SK-N-DZ (cell line): ENCODE data around the gene AOAH. TPM values are rescaled to one million over a fixed set of nuclear protein-coding genes. Genes with fewer than 3 reads are reported as not detected.
A peak's percentile ranks its signal among the peaks of the same experiment; 100 is the strongest.

Source experiments
- DNase-seq: peaks from one replicate; pipeline ENCODE4 v3.0.0-alpha.2; 2015; ENCODE audit warnings: low spot score
- polyA plus RNA-seq, 2 experiments: library from polyadenylated mRNA; depleted of rRNA; stranded (reverse); fragments of >200 nt; gene quantifications; 2 replicates each; pipeline ENCODE4 v1.2.3, GENCODE V29; 2014

The AOAH gene, protein sequence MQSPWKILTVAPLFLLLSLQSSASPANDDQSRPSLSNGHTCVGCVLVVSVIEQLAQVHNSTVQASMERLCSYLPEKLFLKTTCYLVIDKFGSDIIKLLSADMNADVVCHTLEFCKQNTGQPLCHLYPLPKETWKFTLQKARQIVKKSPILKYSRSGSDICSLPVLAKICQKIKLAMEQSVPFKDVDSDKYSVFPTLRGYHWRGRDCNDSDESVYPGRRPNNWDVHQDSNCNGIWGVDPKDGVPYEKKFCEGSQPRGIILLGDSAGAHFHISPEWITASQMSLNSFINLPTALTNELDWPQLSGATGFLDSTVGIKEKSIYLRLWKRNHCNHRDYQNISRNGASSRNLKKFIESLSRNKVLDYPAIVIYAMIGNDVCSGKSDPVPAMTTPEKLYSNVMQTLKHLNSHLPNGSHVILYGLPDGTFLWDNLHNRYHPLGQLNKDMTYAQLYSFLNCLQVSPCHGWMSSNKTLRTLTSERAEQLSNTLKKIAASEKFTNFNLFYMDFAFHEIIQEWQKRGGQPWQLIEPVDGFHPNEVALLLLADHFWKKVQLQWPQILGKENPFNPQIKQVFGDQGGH
- polyA plus RNA-seq (2014; cell fraction: cytosol; rRNA removed) = 0.06 and 0.43 TPM in 2 replicates
- polyA plus RNA-seq (2014; cell fraction: nucleus; rRNA removed) = 0.23 and 0.56 TPM in 2 replicates

DNA sequence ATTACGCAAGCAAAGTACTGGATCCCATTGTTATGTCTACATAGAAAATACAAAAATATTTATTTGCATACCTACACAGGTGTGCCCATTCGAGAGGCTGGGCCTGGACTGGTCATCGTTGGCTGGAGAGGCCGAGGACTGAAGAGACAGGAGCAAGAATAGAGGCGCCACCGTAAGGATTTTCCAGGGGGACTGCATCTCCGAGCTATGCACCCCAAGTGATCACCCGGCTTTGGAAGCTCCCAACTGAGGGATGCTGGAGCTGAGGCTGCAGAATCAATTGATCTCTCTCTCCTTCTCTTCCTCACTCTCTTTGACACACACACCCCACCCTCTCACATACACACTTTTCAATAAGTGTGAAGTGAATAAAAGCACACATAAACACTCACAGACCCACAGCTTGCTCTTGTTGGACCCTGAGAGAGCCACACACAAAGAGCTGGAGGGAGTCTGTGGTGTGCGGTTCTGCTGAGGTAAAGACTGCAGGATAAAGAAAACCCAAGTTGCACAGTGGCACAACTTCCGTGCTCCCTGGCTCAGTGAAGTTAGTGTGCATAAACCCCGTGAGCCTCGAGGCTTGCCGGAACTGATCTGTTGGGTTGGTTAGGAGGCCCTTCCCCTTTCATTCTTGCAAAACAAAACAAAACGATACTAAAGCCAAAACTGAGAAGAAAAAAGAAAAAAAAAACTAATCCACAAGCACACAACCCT is at the start of gene AOAH:
Gene AOAH, minus strand, starts transcription at position 544 of the 714 bp plus-strand sequence. Its CDS starts 346 bp downstream, at position 198.
- no peak for DNase-seq

DNA sequence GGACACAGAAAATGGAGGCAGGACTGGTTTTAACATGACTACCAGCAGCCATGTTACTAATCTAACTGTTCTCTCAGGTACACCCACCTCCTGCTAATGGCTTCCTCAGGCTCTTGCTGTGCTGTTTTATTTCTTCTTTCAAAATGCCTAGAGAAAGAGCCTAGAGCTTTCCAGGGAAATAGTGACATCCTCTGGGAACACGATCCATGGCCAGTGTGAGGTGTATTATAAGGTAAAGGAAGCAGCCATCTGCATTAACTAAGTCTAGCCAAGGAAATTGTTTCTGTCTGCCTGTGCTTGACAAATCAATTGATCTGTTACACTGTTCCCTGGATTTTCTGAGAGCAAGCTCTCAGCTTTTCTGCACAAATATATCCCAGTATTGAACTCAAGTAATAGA is 42.2 kb upstream of the AOAH start:
- no peak for DNase-seq

DNA sequence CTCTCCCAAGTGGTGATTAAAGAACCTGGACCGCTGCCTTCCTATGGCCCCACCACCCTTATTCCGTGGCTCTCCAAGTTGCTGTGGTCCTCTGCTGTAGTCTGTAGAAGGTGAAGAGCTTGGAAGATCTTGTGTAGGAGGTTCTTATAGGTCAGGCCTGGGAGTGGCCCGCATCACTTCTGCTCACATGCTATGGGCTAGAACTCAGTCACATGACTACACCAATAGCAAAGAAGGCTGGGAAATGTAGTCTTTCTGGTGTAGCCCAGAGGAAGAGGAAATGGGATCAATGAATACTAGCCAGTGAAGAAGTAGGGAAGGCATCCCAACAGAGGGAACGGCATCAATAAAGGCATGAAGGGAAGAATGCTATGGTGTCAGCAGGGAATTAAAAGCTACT is 41.3 kb upstream of the AOAH start:
- no peak for DNase-seq

DNA sequence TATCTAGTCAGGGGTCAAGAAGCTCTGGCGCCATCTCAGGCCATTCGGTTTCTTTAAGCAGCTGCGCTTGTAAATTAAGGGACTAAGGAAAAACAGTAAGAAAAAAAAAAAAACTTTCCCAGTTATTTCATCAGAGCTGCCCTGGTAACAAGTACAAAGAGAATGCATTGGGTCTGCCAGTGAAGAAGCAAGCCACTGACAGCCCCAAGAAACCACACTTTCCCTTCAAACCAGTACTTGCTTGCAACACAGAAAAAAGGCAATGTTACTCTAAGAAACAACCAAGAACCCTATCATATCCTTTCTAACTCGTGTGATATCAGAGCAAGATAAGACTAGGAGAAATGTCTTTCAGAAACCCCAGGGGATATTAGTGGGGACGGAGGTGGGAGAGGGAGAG is 40.6 kb upstream of the AOAH start:
- no peak for DNase-seq

DNA sequence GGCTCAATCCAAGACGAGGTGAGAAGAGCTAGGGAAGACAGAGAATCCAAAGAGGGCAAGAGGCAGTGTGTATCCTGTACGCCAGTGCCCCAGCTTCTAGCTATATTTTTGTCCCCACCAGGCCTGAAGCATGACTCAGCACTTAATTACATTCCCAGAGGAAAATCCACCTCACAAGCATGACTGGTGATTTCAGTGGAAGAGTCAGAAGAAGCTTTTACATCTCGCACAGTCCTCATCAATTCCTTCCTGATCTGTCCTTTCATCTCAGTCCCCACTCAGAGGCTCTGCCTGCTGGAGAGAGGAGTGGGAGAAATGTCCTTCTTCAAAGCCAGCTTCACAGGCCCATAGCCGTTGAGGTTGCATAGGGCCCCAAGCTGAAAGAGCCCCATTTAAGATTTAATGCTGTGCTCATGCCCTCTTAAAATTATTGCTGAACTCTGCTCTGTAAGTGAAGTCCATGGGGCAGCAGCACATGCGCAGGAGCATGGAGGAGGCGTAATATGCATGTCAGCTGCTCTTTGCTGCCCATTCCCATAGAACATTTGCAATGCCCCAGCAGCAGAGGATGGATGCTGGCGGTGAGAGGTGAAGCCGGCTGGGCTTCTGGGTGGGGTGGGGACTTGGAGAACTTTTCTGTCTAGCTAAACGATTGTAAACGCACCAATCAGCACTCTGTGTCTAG is 39.0 kb upstream of the AOAH start:
- peak; percentile 45 for DNase-seq

DNA sequence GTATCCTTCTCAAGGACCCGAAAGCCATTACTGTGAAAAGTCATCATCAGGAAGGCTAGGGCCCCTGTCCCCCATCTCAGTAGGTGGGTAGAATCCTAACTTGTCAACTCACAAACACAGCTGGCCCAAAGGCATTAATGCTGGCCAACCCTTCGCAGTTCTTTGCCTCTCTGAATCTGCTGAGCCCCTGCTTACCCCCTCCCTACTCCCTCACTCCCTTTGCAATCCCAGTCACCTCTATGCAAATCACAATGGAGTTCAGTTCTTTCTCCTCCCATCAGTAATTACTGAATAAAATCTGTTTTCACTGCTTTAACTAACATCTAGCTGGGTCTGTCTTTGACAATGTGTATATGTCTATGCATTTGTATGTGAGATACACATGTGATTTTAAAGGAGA is 38.1 kb upstream of the AOAH start:
- DNase-seq = no peak

DNA sequence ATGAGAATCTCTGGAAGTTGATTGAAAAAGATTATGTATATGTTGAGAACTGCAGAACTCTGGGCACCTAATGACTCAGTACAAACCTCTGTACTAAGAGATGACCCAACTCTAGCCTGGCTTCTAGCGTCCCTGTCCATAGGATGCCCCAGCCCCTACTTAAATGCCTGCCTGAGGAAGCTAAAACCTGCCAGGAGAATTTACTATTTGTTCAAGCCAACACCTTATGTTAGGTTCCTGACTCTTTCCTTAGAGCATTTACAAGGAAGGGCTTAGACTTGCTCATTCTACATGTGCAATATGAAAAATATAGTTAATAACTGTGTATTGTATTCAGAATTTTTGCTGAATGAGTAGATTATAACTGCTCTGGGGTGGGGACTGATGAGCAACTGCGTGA is 37.5 kb upstream of the AOAH start:
- DNase-seq = no peak

DNA sequence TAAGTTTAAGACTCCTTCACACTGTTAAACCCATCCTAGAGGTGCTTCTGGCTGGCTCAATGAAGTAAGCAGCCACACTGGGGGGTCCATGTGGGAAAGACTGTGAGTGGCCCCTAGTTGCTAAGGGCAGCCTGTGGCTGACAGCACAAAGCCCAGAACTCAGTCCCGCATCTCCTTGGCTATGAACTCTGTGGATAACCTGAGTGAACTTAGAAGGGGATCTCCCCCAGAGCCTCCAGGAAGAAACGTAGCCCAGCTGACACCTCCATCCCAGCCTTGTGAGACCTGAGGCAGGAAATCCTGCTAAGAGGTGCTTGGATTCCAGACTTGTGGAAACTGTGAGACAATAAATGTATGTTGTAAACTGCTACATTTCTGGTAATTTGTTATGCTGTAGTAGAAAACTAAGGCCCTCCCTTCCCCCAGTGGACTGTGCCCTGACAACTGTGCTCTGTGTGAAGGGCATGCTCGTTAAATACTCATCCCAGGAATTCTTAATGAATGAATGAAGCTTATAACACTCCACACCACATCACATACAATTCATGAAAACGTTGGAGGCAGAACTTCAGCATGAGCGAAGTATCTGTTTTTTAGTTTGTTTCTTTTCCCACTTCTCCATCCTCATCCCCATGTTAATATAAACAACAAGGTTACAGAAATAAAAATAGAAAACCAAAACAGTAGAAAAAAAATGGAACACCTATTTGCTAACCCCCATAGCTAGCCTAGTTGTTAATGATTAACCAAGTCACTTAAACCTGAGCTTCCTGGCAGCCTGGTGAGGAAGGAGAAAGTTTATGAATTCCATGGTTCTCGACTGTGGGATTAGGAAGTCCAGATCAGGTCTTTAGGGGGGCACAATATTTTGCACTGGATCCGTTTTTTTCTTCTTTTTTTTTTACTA is 36.8 kb upstream of the AOAH start:
- DNase-seq = no peak

DNA sequence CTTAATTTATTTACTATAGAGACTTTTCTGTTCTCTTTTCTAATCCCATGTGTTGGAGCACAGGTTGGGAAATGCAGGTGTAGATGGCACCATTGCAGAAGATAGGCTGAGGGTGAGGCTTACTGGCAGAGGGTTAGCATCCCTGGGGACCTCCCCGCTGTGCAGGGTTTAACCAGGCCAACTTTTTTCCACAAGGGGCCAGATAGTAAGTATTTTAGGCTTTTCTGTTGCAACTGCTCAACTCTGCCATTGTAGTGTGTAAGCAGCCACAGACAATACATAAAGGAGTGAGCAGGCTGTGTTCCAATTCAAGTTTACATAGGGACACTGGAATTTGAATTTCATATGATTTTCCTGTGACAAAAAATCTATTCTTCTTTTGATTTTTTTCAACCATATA is 34.6 kb upstream of the AOAH start:
- DNase-seq = no peak

DNA sequence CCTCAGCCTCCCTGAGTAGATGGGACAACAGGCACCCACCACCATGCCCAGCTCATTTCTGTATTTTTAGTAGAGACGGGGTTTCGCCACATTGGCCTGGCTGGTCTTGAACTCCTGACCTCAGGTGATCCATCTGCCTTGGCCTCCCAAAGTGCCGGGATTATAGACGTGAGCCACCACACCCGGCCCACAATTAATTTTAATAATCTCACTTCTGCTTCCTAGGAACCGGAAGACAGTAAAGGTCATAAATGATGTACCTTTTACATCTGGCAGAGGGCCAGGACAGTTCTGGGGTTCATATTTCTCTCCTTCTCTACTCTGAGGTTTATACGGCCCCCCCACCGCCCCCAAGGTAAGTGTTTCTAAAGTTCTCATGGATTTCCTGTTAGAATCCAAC is 31.2 kb upstream of the AOAH start:
- no peak for DNase-seq

DNA sequence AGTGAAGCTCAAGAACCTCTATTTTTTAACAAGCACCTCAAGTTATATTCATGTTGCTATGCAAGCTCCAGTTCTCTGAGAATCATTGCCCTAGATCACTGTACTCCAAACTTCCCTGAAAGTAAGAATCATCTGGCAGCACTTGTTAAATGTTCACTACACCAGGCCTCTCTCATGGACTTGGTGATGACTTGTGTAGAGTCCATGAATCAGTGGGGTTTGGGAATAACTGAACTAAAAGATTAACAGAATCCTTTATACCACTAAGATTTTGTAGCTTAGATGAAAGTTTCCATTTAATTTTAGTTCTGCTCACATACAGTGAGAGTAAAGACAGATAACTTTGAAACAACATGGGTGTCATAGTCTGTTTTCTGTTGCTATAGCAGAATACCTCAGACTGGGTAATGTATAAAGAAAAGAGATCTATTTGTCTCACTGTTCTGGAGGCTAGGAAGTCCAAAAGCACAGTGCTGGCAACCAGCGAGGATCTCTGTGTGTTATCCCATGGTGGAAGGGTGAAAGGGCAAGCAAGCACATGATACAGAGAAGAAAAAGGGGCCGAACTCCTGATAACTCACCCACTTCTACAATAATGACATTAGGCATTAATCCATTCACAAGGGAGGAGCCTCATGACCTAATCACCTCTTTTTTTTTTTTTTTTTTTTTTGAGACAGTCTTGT is 27.9 kb upstream of the AOAH start:
- no peak for DNase-seq

DNA sequence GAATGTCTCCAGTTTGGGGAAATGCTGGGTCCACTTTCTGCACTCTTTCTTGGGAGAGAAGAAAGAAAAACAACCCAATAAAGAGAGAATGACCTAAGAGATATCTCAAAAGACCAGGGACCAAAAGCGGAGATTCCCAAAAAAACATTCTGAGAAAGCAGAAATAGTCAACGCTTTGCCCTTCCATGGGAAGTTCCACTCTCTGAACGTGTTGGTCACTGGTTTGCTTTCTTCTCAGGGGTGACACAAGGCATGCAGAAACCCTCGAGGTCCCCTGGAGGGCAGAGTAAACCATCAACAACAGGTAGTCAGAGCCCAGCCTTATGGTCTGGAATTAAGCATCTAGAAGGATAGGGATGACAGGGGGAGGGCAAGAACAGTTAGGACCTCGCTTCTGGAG is 26.2 kb upstream of the AOAH start:
- DNase-seq = no peak

DNA sequence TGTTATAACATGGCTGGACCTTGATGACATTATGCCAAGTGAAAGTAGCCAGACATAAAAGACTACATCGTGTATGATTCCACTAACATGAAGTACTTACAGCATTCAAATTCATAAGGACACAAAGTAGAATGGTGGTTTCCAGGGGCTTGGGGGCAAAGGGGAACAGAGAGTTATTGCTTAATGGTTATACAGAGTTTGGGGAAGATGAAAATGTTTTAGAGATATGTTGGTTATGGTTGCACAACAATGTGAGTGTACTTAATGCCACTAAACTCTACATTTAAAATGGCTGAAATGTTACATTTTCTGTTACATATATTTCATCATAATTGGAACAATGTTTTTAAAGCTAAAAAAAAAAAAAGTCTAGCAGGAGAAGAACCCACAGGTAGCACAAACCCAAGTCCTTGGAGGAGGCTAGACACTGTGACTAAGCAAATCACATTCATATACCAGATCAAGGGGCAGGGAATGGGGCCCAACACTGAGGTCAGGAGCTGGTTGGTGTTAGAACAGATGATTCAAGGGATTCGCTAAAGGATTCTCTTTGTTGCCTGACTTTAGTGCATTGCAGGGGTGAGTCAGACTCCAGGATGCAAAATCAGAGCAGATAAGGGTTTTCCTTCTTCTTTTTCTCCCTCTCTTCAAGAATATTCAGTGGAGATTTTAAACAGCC is 25.1 kb upstream of the AOAH start:
- no peak for DNase-seq

DNA sequence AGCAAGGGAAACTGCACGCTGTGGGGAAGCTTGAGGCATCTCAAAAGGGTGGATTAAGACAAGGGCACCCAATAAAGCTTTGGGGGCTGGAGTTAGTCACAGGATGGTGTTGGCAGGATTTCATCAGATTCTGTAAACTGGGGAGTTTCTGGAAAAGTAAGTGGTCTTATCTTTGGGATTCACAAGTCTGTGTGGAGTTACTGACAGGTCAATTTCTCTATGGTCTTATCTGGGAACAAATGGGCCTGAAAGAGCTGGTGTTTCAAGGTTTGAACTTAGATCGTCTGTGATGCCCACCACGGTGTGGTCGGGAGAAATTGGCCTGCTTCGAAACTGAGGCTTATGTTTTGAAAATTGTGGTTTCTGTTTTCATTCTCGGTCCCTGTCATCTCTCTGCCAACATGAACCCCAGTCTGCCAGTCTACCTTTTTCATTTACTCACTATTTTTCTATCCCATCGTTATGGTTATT is 23.8 kb upstream of the AOAH start:
- DNase-seq = no peak

DNA sequence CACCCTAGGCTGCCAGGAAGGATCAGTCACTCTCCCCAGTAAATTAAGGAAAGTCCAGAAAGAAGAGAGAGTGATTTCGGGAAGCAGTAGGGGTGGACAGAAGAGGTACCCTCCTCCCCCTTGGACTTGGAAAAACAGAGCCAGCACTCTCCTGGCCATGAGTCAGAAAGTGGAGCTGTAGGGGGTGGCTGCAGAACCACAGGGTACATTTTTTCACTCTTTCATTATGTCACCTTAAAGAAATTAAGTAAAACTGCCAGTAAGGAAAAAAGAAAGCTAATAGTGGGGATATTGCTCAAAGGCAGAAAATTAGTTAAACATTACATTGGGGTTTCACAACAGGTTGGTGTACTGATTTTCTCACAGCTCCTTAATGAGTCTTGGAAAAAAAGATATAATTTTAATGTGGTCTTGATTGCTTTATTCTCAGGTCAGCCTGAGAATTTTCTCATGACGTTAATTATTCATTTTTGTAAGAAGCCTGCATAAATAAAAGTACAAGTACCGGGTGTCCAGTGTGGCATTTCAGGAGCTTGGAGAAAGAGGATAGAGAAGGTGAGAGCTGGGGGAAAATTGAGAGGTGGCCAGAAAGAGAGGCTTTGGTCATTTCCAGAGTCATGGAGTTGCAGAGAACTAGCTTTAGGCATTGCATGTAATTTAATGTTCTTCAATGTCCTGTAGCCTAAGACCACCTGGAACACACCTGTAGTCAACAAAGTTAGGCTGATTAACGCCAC is 23.2 kb upstream of the AOAH start:
- no peak for DNase-seq

DNA sequence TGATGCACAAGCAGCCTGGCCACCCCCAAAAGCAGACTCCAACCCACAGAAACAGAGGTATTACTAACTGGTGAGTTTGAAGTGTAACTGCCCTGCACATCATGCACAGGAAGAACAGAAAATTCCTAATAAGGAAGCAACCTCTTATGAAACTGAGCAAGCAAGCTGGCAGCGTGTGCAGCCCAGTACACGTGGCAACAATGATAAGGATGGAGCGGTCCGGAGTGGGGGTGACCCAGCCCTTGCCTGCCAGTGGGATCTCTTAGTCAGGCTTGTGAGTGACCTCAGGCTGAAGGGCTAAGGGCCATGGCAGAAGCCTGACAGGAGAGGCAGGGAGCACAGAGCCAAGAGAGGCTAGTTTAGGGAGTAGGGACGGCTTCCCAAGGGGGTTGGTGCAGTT is 22.1 kb upstream of the AOAH start:
- no peak for DNase-seq

DNA sequence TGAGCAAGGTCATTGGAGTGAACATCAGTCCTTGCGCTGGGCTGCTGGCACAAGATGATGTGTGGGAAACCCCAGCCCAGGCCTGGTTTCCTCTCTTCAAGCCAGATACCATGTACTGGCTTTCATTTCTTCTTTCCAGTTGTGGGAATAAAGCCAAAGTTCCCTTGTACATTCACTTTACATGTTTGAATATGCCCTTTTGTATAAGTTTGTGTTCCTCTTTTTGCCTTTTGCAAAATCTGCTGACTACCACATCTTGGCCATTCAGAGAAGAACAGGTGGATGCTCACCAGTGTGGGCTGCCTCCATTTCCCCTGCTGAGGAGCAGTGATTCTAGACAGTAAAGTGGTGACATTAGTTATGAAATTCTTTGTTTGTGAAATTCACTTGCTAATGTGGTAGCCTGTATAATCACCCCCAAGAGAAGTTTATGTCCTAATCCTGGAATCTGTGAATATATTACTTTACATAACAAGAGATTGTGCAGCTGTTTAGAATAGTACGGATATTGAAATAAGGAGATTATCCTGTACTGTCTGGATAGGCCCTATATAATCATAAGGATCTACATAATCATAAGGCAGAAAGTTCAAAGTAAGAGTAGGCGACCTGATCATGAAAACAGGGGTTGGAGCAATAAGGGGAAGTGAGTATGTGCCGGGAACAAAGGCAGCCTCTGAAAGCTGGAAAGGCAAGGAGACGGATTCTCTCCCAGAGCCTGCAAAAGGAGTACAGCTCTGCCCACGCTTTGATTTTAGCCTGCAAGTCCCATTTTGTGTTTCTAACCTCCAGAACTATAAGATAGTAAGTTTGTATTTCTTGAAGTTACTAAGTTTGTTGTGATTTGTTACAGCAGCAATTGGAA is 18.8 kb upstream of the AOAH start:
- DNase-seq = no peak

DNA sequence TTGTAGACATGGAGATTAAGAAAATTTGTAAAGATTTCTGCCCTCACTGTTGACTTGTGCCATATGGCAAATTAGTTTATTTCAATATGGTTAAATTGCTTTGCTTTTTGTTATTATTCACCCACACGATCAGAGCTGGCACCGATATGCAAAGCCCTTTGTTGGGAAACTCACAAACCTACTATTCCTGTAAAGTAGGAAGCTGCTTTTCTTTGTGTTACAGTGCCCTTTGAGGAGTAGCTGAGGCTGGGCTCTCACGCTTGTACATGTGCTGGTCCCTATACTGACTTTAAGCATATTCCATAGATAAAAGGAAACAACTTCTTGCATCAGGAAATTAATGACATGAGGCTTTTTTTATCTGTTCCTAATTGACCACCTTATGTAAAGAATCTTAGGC is 17.6 kb upstream of the AOAH start:
- DNase-seq = no peak
